Stimulated activated CD4-positive, alpha-beta T cell treated with anti-CD3 and anti-CD28 coated beads, TNF-alpha, amount 100 ng/mL, for 48 hours (primary cell): ENCODE measurements around the gene HINT2.

Experiments used
- DNase-seq, 3 donors: peaks; one replicate each; pipeline ENCODE4 v3.0.0-alpha.2; 2020; ENCODE audit warnings: low read depth in 3 of 3

HINT2 gene

GRCh38 chr9:35840881-35841644, 26.2 kb upstream of the HINT2 start:
- no peak for DNase-seq

GRCh38 chr9:35839926-35840325, 25.1 kb upstream of the HINT2 start:
- DNase-seq = no peak

GRCh38 chr9:35836595-35836994, 21.8 kb upstream of the HINT2 start:
- no peak for DNase-seq

GRCh38 chr9:35835766-35836165, 20.9 kb upstream of the HINT2 start:
- no peak for DNase-seq

GRCh38 chr9:35835216-35835632, 20.4 kb upstream of the HINT2 start:
- DNase-seq = no peak

- no peak for DNase-seq
Measured at GRCh38 chr9:35834260-35835215, 19.7 kb upstream of the HINT2 start.

GRCh38 chr9:35832814-35833213, 18.0 kb upstream of the HINT2 start:
- no peak for DNase-seq

GRCh38 chr9:35831040-35831439, 16.2 kb upstream of the HINT2 start:
- DNase-seq = no peak

- DNase-seq = no peak
Measured at GRCh38 chr9:35829764-35830096, 14.9 kb upstream of the HINT2 start.

- peak; percentile 88 to 98 (median 90) for DNase-seq
Measured at GRCh38 chr9:35829084-35829763, 14.4 kb upstream of the HINT2 start, which contains the start of gene TMEM8B. TSS of gene TMEM8B (plus strand) at chr9:35829228. CDS start at chr9:35829448, 220 bp downstream.

- DNase-seq = no peak
Measured at GRCh38 chr9:35828716-35829083, 13.9 kb upstream of the HINT2 start, which contains the start of gene FAM221B. TSS of gene FAM221B (minus strand) at chr9:35828732. CDS start at chr9:35826161, 2,571 bp downstream.

- DNase-seq = no peak
Measured at GRCh38 chr9:35827486-35827885, 12.6 kb upstream of the HINT2 start.

- no peak for DNase-seq
Measured at GRCh38 chr9:35826071-35826701, 11.3 kb upstream of the HINT2 start.

- no peak for DNase-seq
Measured at GRCh38 chr9:35822926-35823325, 8.1 kb upstream of the HINT2 start.

GRCh38 chr9:35820076-35820475, 5.2 kb upstream of the HINT2 start:
- DNase-seq = no peak

GRCh38 chr9:35818341-35818740, 3.5 kb upstream of the HINT2 start:
- DNase-seq = no peak

- DNase-seq = no peak
Measured at GRCh38 chr9:35816708-35817107, 1.9 kb upstream of the HINT2 start.

- peak in 1 of 3 donors; percentile 30 for DNase-seq
Measured at GRCh38 chr9:35814106-35814840, 569 bp downstream of the HINT2 start.

GRCh38 chr9:35813434-35814105, 1.3 kb downstream of the HINT2 start:
- DNase-seq = no peak

GRCh38 chr9:35812025-35812602, 2.7 kb downstream of the HINT2 start, which contains the start of gene SPAG8:
TSS of gene SPAG8 (minus strand) at chr9:35812262. CDS start at chr9:35812147, 115 bp downstream.
- peak; percentile 83 to 94 (median 84) for DNase-seq
